ENCODE results near the gene LGALS9. TPM values are rescaled to one million over a fixed set of nuclear protein-coding genes. Genes with fewer than 3 reads are reported as not detected.

LGALS9 gene
- total RNA-seq, 3 donors from 2014 or later = 217 to 573 (median 482) TPM

DNA sequence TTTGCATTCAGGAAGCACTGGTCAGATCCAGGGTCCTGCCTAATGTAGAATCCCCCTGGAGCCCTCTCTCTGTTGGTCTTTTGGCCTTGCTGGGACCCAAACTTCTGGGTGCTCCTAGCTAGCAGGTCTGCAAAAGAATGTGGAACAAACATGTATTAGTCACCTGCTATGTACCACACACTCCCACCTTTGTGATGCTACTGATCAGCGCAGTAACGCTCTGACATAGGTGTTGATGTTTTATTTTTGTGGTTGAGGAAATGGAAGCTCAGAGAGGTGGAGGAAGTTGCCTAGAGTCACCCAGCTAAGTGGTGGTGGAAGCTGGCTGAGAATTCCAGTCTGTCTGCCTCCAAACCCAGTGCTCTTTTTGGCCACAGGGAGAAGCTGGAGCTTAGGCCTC lies 35.8 kb upstream of the LGALS9 start:
- ATAC-seq = no peak
- intact Hi-C loops (cut with DNase I, micrococcal nuclease) = loop anchor here in 1 of 2 donors (10.0 kb wide), 1 partner anchor 120 kb away; no protein-coding TSS in a partner anchor
- H3K36me3 ChIP-seq (ENCODE audit: low read depth) = no peaks in the 10 kb centered on the region

DNA sequence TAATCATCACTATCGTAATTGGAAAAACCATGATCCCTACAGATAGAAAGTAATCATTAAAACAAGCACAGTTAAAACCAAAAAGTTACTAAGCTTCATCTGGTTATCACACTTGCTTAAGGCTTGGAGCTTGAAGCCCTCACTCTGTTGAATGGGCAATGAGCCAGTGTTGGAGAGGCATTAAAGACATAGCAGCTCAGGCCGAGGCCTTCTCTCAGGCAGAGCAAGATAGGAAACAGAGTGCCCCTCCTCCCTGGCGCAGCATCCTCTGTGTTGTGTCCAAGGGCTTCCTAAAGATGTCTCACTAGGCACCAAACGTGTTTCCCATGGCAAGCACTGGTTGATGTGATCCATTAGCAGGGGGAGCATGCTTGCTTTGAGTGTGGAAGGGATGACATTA lies 34.9 kb upstream of the LGALS9 start:
- Histone ChIP-seq H3K4me3 (no peak overlapping the region), H3K4me1 (ENCODE audit: low read depth) (peaks cover 3% of the 10 kb centered on the region), H3K9me3 (no peaks in the 10 kb centered on the region), H3K36me3 (ENCODE audit: low read depth) (no peaks in the 10 kb centered on the region)
- ATAC-seq = no peak
- no peak for DNase-seq
- TF ChIP-seq, protein P1, sequence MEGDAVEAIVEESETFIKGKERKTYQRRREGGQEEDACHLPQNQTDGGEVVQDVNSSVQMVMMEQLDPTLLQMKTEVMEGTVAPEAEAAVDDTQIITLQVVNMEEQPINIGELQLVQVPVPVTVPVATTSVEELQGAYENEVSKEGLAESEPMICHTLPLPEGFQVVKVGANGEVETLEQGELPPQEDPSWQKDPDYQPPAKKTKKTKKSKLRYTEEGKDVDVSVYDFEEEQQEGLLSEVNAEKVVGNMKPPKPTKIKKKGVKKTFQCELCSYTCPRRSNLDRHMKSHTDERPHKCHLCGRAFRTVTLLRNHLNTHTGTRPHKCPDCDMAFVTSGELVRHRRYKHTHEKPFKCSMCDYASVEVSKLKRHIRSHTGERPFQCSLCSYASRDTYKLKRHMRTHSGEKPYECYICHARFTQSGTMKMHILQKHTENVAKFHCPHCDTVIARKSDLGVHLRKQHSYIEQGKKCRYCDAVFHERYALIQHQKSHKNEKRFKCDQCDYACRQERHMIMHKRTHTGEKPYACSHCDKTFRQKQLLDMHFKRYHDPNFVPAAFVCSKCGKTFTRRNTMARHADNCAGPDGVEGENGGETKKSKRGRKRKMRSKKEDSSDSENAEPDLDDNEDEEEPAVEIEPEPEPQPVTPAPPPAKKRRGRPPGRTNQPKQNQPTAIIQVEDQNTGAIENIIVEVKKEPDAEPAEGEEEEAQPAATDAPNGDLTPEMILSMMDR (IDR thresholded peaks at IDR 0.05) = no peak
- intact Hi-C loops (cut with DNase I, micrococcal nuclease) = loop anchor here in 1 of 2 donors (10.0 kb wide), 1 partner anchor 121 kb away; no protein-coding TSS in a partner anchor

More for the DNA sequence above, 35.8 kb upstream of the LGALS9 start:
- Histone ChIP-seq H3K4me1 (ENCODE audit: low read depth) (peaks cover 3% of the 10 kb centered on the region), H3K4me3 (no peak overlapping the region), H3K9me3 (no peaks in the 10 kb centered on the region)
- TF ChIP-seq, protein P1 (IDR thresholded peaks at IDR 0.05) = no peak
- DNase-seq = no peak

DNA sequence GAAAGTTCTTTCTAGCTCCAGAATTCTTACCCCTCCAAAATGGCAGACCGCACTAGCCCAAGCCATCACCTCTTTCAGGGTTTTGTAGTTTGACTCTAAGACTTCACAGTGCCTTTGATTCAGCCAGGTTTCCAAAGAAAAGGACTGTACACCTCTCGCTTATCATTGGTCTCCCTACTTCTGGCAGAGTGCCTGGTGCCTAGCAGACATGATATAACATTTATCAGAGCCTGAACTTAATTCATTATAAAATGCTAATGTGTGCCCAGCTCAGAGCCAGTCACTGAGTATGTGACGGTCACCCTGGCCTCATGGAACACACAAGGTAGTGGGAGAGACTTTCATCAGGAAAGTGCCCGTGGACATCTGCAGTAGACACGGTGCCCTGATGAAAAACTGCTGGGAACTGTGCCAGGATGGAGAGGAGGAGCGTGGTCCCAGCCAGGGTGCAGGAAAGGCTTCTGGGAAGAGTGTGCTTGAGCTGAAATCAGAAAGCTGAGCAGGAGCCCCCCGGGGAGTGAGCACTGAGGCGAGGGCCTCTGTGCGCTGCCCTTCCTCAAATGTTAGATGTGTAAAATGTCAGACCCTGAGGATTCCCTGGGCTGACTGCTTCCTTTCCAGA lies 34.3 kb upstream of the LGALS9 start:
- Histone ChIP-seq H3K9me3 (no peaks in the 10 kb centered on the region), H3K36me3 (ENCODE audit: low read depth) (no peaks in the 10 kb centered on the region), H3K4me3 (no peak overlapping the region), H3K4me1 (ENCODE audit: low read depth) (peaks cover 3% of the 10 kb centered on the region)
- peak in 1 of 3 donors; percentile 29 for DNase-seq
- intact Hi-C loops (cut with DNase I, micrococcal nuclease) = loop anchor here in 1 of 2 donors (10.0 kb wide), 1 partner anchor 122 kb away; no protein-coding TSS in a partner anchor
- TF ChIP-seq, protein P1 (IDR thresholded peaks at IDR 0.05) = no peak
- ATAC-seq = no peak

DNA sequence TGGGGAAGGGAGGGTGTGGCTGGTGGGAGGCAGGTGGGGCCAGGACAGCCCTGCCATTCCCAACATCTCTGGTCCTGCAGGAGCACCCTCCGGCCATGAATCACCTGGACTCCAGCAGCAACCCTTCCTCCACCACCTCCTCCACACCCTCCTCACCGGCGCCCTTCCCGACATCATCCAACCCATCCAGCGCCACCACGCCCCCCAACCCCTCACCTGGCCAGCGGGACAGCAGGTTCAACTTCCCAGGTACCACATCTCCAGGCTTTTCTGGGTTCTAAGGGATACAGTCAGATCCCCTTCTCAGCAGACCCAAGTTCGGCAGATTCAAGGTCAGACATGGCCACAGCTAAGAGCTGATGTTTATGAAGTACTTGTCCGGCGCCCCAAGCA lies 33.8 kb upstream of the LGALS9 start:
- Histone ChIP-seq H3K9me3 (no peaks in the 10 kb centered on the region), H3K36me3 (ENCODE audit: low read depth) (no peaks in the 10 kb centered on the region), H3K4me1 (ENCODE audit: low read depth) (peaks cover 3% of the 10 kb centered on the region), H3K4me3 (no peak overlapping the region)
- peak in 1 of 3 donors; percentile 46 for DNase-seq
- TF ChIP-seq, protein P1 (IDR thresholded peaks at IDR 0.05) = no peak
- ATAC-seq = no peak
- intact Hi-C loops (cut with DNase I, micrococcal nuclease) = loop anchor here in 1 of 2 donors (10.0 kb wide), 1 partner anchor 122 kb away; no protein-coding TSS in a partner anchor

DNA sequence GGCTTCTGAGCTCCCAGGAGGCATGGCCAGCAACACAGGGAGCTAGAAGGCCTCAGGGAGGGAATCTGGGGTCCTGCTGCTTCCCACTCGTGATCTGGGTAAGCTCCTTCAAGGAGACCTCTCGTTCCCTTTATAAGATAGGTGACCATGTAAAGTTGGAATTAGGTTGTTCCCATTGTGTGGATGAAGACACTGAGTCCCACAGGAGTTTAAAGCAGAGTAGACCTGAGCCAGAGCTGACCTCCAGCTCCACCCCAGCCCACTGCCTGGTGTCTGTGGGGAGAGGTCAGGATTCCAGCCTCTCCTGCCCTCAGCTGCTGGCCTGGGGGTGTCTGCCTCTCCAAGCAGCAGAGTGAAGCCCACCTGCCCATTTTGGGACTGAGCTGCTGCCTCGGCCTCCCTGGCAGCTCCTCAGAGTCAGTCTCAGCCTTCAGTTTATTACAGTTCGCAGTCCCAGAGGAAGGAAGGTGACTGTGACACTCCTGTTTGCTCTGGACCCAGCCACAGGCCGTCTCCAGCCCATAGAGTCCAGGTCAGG lies 33.1 kb upstream of the LGALS9 start:
- peak in 1 of 3 donors; percentile 19 for DNase-seq
- H3K4me1 ChIP-seq (ENCODE audit: low read depth) = peaks cover 3% of the 10 kb centered on the region
- no peak for ATAC-seq
- no peak overlapping the region for H3K4me3 ChIP-seq
- no peaks in the 10 kb centered on the region for H3K36me3 ChIP-seq (ENCODE audit: low read depth)
- TF ChIP-seq, protein P1 (IDR thresholded peaks at IDR 0.05) = no peak
- intact Hi-C loops (cut with DNase I, micrococcal nuclease) = loop anchor here in 1 of 2 donors (10.0 kb wide), 1 partner anchor 123 kb away; no protein-coding TSS in a partner anchor
- H3K9me3 ChIP-seq = no peaks in the 10 kb centered on the region
